Small intestine (tissue), 7 donors: Measurements from ENCODE around the gene ACOD1. TPM values are rescaled to one million over a fixed set of nuclear protein-coding genes. Genes with fewer than 3 reads are reported as not detected.

Experiments used
- DNase-seq, 2 donors: peaks; one replicate each; pipeline versions ENCODE4 v3.0.0 to v3.0.0-alpha.2; 2013
- FAIRE-seq: peaks from 2 replicates; lab custom pipeline; 2012; peaks lifted over from hg19 to GRCh38; lab: Jason Lieb, UNC
- H3K27ac ChIP-seq, 3 donors: one replicate each; pipeline ENCODE4 v1.5.1; 2013; ENCODE audit warnings: low read length in 2 of 3, mild to moderate bottlenecking in 2 of 3, control low read depth in 1 of 3, inconsistent platforms in 1 of 3, low read depth in 1 of 3, moderate library complexity in 1 of 3
- H3K27me3 ChIP-seq, 3 donors: one replicate each; pipeline ENCODE4 v1.6.1; 2013; ENCODE audit warnings: low read length in 3 of 3, inconsistent platforms in 1 of 3; ENCODE audit not compliant: control insufficient read depth in 3 of 3, insufficient read depth in 3 of 3
- H3K36me3 ChIP-seq, 3 donors: one replicate each; pipeline ENCODE4 v1.6.1; 2013; ENCODE audit warnings: low read length in 3 of 3, inconsistent platforms in 1 of 3, low read depth in 1 of 3, mild to moderate bottlenecking in 1 of 3, moderate library complexity in 1 of 3; ENCODE audit not compliant: control insufficient read depth in 3 of 3, insufficient read depth in 2 of 3
- H3K4me1 ChIP-seq, 3 donors: one replicate each; pipeline ENCODE4 v1.6.1; 2013; ENCODE audit warnings: low read length in 2 of 3, inconsistent platforms in 1 of 3, low read depth in 1 of 3, mild to moderate bottlenecking in 1 of 3, moderate library complexity in 1 of 3; ENCODE audit not compliant: control insufficient read depth in 3 of 3, insufficient read depth in 2 of 3
- H3K4me3 ChIP-seq, 3 donors: one replicate each; pipeline ENCODE4 v1.5.1; 2013; ENCODE audit warnings: low read length in 3 of 3, control low read depth in 1 of 3, inconsistent platforms in 1 of 3, low read depth in 1 of 3, mild to moderate bottlenecking in 1 of 3, moderate library complexity in 1 of 3
- H3K9me3 ChIP-seq, 2 donors: one replicate each; pipeline ENCODE4 v1.6.1; 2013; ENCODE audit warnings: low read depth in 1 of 2, low read length in 1 of 2; ENCODE audit not compliant: control insufficient read depth in 2 of 2, insufficient read depth in 1 of 2
- WGBS, 3 donors: extraction: QIAGEN DNeasy Blood & Tissue Kit; methylation state at CpG; one replicate each; pipeline ENCODE4 v1.1.7; 2013; 5-methylcytosine and 5-hydroxymethylcytosine counted together
- polyA plus RNA-seq, 4 donors: library from polyadenylated mRNA; stranded (reverse) in 3 of 4; unstranded in 1 of 4; fragments of 200-250 nt in 3 of 4; fragments of 120-200 nt in 1 of 4; gene quantifications; one replicate each; pipeline versions ENCODE4 v1.2.1 to v1.2.3, GENCODE V29; 2013
- donor health status: healthy with polysubstance abuse.
- donor health status: control.
- donor health status: control.
- donor health status: Bipolar disorder and iron deficiency.
- donor health status: healthy.

The ACOD1 gene
- polyA plus RNA-seq, 4 donors: not detected

DNA sequence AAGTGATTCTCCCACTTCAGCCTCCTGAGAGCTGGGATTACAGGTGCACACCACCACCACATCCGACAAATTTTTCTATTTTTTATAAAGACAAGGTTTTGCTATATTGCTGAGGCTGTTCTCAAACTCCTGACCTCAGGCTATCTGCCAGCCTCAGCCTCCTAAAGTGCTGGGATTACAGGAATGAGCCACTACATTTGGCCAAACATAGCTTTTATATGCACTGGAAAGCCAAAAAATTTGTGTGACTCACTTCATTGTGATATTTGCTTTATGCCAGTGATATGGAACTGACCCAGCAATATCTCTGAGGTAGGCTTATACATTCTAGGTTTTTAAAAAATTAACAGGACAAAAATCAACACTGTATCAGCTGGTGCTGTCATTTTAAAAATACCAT is 26.8 kb upstream of the ACOD1 start:
- no peaks in the 10 kb centered on the region for H3K36me3 ChIP-seq
- DNase-seq (no peak), FAIRE-seq (no peak)
- peaks cover 0 to 23% (median 0%) of the 10 kb centered on the region in 3 donors for H3K4me1 ChIP-seq
- H3K4me3 ChIP-seq: no peak overlapping the region
- no peaks in the 10 kb centered on the region for H3K27me3 ChIP-seq
- no peak overlapping the region for H3K27ac ChIP-seq
- peaks cover 0 to under 1% of the 10 kb centered on the region in 2 donors for H3K9me3 ChIP-seq
- WGBS, 3 donors: 87 to 96% (median 89%) methylated on average over 1 of the region's 1 CpG

DNA sequence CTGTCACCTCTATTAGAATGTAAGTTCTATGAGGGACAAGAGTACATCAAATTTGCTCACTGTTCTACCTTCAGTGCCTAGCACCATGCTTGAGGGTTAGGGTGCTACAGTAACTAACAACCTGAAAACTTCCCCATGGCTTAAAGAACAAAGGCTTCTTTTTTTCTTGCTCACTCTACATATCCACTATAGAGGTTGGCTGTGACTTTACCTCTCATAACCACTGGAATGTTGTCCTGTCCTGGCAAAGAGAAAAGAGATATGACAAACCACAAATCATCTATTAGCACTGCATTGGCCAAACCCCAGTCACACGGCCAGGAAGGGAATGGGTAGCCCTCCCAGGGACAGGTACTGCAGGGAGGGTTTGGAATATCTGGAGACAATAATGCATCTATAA is 23.2 kb upstream of the ACOD1 start:
- no peaks in the 10 kb centered on the region for H3K9me3 ChIP-seq
- DNase-seq: no peak
- no peak overlapping the region for H3K27ac ChIP-seq
- 46 to 60% (median 50%) methylated on average over 1 of the region's 1 CpG for WGBS, 3 donors
- H3K27me3 ChIP-seq: no peaks in the 10 kb centered on the region
- H3K4me1 ChIP-seq: peaks cover 0 to 27% (median 0%) of the 10 kb centered on the region in 3 donors
- no peaks in the 10 kb centered on the region for H3K36me3 ChIP-seq
- FAIRE-seq: no peak
- no peak overlapping the region for H3K4me3 ChIP-seq

DNA sequence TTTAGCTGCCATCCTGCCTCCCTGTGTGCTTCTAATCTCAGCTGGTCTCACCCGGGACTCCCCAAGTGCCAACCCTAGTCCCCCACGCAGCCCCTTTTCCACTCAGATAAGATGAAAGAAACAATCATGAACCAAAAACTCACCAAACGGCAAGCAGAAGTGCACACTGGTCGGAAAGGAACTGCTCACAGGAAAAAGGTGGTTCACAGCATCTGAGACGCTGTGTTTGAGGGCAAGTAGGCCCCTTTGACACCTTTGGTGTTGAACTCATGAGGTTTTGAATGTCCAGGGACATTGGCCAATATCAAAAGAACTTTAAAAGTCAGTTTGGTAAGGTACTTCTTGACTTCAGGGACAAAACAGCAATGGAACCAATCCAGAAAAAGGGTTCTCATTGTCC is 20.4 kb upstream of the ACOD1 start:
- Histone ChIP-seq H3K9me3 (no peaks in the 10 kb centered on the region), H3K4me3 (no peak overlapping the region), H3K27ac (no peak overlapping the region), H3K4me1 (peaks cover 0 to 25% (median 0%) of the 10 kb centered on the region in 3 donors), H3K36me3 (no peaks in the 10 kb centered on the region), H3K27me3 (peaks cover 0 to 2% (median 0%) of the 10 kb centered on the region in 3 donors)
- no peak for DNase-seq
- 65 to 83% (median 77%) methylated on average over 5 of the region's 5 CpGs for WGBS, 3 donors
- FAIRE-seq: no peak

DNA sequence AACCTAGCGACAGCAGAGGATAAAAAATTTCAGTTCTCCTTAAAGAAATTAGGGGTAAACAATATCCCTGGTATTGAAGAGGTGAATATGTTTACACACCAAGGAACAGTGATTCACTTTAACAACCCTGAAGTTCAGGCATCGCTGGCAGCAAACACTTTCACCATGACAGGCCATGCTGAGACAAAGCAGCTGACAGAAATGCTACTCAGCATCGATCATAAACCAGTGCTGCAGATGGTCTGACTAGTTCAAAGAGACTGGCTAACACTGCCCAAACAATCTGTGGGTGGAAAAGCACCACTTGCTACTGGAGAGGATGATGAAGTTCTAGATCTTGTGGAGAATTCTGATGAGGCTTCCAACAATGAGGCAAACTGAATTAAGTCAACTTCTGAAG is 19.9 kb upstream of the ACOD1 start:
- no peak overlapping the region for H3K4me3 ChIP-seq
- H3K4me1 ChIP-seq: peaks cover 0 to 21% (median 0%) of the 10 kb centered on the region in 3 donors
- H3K9me3 ChIP-seq: no peaks in the 10 kb centered on the region
- H3K36me3 ChIP-seq: no peaks in the 10 kb centered on the region
- no peak for DNase-seq
- H3K27ac ChIP-seq: no peak overlapping the region
- FAIRE-seq: no peak
- WGBS, 3 donors: 68 to 77% (median 69%) methylated on average over 3 of the region's 3 CpGs
- H3K27me3 ChIP-seq: peaks cover 0 to 2% (median 0%) of the 10 kb centered on the region in 3 donors

DNA sequence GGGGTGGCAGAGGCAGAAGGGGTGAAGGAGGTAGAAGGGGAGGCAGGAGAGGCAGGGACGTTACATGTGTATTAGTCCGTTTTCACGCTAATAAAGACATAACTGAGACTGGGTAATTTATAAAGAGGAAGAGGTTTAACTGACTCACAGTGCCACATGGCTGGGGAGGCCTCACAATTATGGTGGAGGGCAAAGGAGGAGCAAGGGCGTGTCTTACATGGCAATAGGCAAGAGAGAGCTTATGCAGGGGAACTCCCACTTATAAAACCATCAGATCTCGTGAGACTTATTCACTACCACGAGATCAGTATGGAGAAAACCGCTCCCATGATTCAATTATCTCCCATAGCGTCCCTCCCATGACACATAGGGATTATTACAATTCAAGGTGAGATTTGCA is 19.0 kb upstream of the ACOD1 start:
- DNase-seq: no peak
- Histone ChIP-seq H3K9me3 (no peaks in the 10 kb centered on the region), H3K4me3 (no peak overlapping the region), H3K36me3 (no peaks in the 10 kb centered on the region), H3K27me3 (peaks cover 0 to 2% (median 0%) of the 10 kb centered on the region in 3 donors), H3K27ac (no peak overlapping the region), H3K4me1 (peaks cover 0 to 12% (median 0%) of the 10 kb centered on the region in 3 donors)
- no peak for FAIRE-seq
- 77 to 82% (median 80%) methylated on average over 8 of the region's 8 CpGs for WGBS, 3 donors

DNA sequence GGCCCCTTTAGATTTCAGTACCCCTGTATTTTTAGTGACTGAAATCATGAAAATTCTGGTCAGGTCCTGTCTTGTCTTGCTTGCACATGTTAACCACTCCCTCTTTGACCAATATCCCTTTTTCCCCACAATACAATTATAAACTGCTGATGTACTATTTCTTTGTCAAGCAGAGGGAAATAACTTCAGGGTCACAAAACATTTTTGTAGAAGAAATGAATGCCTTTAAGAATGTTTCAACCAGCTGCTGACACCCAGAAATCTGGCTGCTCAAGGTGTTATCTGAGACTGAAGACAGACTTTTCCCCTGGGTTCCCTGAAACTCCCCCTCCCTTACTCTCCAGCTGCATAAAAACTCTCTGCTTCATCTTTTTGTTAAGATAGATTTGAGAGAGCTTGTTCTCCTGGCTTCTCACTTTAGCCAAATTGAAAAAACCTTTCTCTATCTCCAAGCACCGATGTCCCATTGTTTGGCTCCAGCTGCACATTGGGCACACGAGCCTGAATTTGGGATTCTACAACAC is 18.4 kb upstream of the ACOD1 start:
- Histone ChIP-seq H3K27ac (no peak overlapping the region), H3K36me3 (no peaks in the 10 kb centered on the region), H3K4me3 (no peak overlapping the region), H3K9me3 (no peaks in the 10 kb centered on the region), H3K27me3 (peaks cover 0 to 2% (median 0%) of the 10 kb centered on the region in 3 donors), H3K4me1 (peaks cover 0 to 11% (median 0%) of the 10 kb centered on the region in 3 donors)
- FAIRE-seq (no peak), DNase-seq (no peak)
- WGBS, 3 donors: 59 to 77% (median 75%) methylated on average over 2 of the region's 2 CpGs

DNA sequence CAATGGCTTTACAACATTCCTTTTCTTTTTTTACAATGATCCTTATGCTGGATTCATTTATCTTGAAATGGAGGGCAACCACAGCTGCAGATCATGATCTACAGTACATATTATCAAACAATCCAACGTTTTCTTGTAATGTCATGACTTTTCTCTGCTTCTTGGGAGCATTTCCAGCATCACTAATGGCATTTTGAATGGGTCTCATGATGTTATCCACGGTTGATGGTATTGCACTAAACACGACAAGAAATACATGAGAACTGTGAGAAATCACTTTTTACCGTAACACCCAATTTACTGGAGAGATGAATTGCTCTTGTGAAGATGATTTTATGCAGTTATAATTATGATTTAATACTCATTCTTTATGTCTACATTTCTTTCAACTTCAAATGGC is 16.2 kb upstream of the ACOD1 start:
- Histone ChIP-seq H3K4me1 (peaks cover 0 to 10% (median 0%) of the 10 kb centered on the region in 3 donors), H3K27ac (no peak overlapping the region), H3K36me3 (no peaks in the 10 kb centered on the region), H3K9me3 (no peaks in the 10 kb centered on the region), H3K27me3 (peaks cover 0 to 2% (median 0%) of the 10 kb centered on the region in 3 donors), H3K4me3 (no peak overlapping the region)
- no peak for FAIRE-seq
- 49 to 72% (median 71%) methylated on average over 4 of the region's 4 CpGs for WGBS, 3 donors
- no peak for DNase-seq

DNA sequence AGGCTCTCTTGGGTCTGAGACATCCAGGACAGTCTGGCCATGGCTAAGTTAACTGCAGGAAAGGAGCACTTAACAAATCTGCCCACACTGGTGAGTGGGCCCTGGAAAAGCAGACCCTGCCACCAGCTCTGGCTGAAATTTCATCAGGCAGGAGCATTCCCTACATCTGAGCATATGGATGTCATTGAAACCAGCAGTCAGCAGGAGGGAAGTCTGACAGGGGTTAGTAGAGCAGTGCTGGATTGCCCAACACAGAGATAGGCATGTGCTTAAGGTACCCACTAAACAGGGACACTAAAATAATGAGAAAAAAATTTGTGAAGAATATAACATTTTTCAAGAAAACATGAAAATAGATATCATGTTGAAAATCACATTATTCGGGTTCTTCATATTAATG is 13.6 kb upstream of the ACOD1 start:
- H3K27me3 ChIP-seq: peaks cover 0 to 2% (median 0%) of the 10 kb centered on the region in 3 donors
- FAIRE-seq: no peak
- no peak for DNase-seq
- no peaks in the 10 kb centered on the region for H3K4me1 ChIP-seq
- H3K9me3 ChIP-seq: peaks cover 0 to 4% of the 10 kb centered on the region in 2 donors
- 91 to 97% (median 97%) methylated on average over 1 of the region's 1 CpG for WGBS, 3 donors
- H3K27ac ChIP-seq: no peak overlapping the region
- H3K4me3 ChIP-seq: no peak overlapping the region
- H3K36me3 ChIP-seq: no peaks in the 10 kb centered on the region

DNA sequence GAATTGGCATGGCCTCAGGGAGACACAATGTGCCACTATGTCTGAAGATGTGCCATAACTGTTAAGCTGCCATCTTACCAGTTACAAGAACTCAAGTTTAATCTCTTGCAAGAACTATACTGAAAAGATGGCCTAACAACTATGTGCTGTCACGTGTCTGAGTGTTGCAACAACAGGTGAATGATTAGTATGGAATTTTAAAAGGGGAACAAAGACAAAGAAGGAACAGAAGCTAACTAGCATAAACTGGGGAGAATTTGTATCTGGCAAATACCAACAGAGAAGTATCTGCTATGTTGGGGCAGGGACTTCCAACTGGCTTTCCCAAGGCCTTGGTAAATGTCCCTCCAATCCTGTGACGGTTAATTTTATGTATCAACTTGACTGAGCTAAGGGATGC is 11.5 kb upstream of the ACOD1 start:
- no peak overlapping the region for H3K4me3 ChIP-seq
- H3K27ac ChIP-seq: no peak overlapping the region
- no peaks in the 10 kb centered on the region for H3K4me1 ChIP-seq
- FAIRE-seq: no peak
- 83 to 88% (median 84%) methylated on average over 2 of the region's 2 CpGs for WGBS, 3 donors
- H3K9me3 ChIP-seq: peaks cover 0 to 4% of the 10 kb centered on the region in 2 donors
- H3K27me3 ChIP-seq: peaks cover 0 to 2% (median 0%) of the 10 kb centered on the region in 3 donors
- H3K36me3 ChIP-seq: no peaks in the 10 kb centered on the region
- DNase-seq: no peak
